Stimulated activated memory B cell treated with anti-CD40 and anti-IgM and Interleukin-4, amounts not matched to agents 10 μg/mL and 1 μg/mL and 100 μg/mL, for 72 hours (primary cell): ENCODE results near the gene SMAP2.
A peak's percentile ranks its signal among the peaks of the same experiment; 100 is the strongest.
"Not testable (repeated sequence)": the region's sequence is repeated elsewhere in the genome, so short reads cannot be mapped to it uniquely, and the experiment has no call there.

ENCODE experiments used
- ATAC-seq: fragments of 150-1000 bp; cut with Tn5 transposase; 2 replicates; pipeline ENCODE4 v1.10.0; 2021
- H3K27ac Mint-ChIP-seq: one replicate; pipeline ENCODE4 v1.8.0; 2022; ENCODE audit warnings: mild to moderate bottlenecking, mixed read lengths
- H3K27me3 Mint-ChIP-seq: one replicate; pipeline ENCODE4 v1.8.0; 2022; ENCODE audit warnings: mixed read lengths
- H3K36me3 Mint-ChIP-seq: one replicate; pipeline ENCODE4 v1.8.0; 2022; ENCODE audit warnings: mixed read lengths
- H3K4me1 Mint-ChIP-seq: one replicate; pipeline ENCODE4 v1.8.0; 2022; ENCODE audit warnings: mixed read lengths
- H3K4me3 Mint-ChIP-seq: one replicate; pipeline ENCODE4 v1.8.0; 2022; ENCODE audit warnings: mild to moderate bottlenecking, moderate library complexity, mixed read lengths
- H3K9me3 Mint-ChIP-seq: one replicate; pipeline ENCODE4 v1.8.0; 2022; ENCODE audit warnings: mixed read lengths

SMAP2 gene

DNA sequence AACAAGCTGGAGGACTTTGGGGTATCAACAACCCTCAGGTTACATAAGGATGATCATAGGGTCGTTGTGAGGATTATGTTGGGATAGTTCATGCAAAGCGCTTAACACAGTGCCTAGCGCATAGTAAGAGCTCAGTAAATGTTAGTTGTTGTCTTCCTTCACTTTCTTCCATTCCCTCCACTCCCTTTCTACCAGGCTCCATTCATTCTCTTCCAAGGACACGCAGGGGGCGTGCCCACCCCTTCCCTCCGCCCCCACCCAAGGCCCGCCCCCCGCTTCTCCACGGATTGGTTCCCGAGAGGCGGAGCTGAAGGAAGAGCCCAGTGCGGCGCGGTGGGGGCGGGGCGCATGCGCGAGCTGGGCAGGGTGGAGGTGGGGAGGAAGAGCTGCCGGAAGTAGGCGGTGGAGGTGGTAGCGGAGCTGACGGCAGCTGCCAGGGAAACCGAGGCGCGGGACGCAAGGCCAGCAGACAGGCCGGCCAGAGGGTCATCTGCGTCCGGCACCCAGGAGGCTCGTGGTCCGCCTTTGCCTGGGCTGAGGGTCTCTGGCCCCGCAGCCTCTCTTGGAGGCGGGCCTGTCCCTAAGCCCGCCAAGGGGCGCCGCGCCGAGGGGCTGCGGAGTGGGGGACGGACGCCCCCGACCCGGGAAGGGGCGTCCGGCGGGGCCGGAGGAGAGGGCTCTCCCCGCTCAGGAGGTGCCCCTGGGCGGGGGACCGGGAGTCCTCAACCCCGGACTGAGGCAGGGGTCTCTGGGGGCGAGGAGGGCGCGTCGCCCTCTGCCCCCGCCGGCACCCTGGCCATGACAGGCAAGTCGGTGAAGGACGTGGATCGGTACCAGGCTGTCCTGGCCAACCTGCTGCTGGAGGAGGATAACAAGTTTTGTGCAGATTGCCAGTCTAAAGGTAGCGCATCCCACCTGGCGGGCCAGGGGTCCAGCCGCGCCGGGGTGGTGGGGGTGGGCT, at the start of gene SMAP2:
SMAP2 (plus strand) TSS at position 405 of the 961 bp plus-strand sequence; CDS start at position 799, 394 bp downstream.
- Mint-ChIP-seq H3K27ac (peak within 1 kb of the TSS; percentile 98), H3K4me3 (peak within 1 kb of the TSS; percentile 85), H3K36me3 (peaks cover 32% of the 10 kb centered on the region), H3K27me3 (no peaks in the 10 kb centered on the region), H3K9me3 (no peaks in the 10 kb centered on the region), H3K4me1 (peaks cover 44% of the 10 kb centered on the region)
- peak; percentile 93 for ATAC-seq

DNA sequence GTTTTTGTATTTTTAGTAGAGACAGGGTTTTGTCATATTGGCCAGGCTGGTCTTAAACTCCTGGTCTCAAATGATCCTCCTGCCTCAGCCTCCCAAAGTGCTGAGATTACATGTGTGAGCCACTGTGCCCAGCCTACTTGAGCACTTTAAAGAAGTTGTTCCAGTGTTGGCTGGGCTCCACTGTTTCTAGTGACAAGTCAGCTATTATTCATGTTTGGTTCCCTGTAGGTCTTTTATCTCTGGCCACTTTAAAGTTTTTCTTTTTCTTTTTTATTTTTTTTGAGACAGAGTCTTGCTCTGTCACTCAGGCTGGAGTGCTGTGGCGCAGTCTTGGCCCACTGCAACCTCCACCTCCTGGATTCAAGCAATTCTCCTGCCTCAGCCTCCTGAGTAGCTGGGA, 42.1 kb upstream of the SMAP2 start:
- H3K9me3 Mint-ChIP-seq, ATAC-seq, H3K27ac Mint-ChIP-seq, H3K4me3 Mint-ChIP-seq, H3K36me3 Mint-ChIP-seq, H3K4me1 Mint-ChIP-seq, H3K27me3 Mint-ChIP-seq: not testable (repeated sequence)

- no peaks in the 10 kb centered on the region for H3K4me1 Mint-ChIP-seq
- no peaks in the 10 kb centered on the region for H3K9me3 Mint-ChIP-seq
- H3K4me3 Mint-ChIP-seq, result no peak overlapping the region
- no peaks in the 10 kb centered on the region for H3K36me3 Mint-ChIP-seq
- H3K27ac Mint-ChIP-seq, result no peak overlapping the region
- no peak for ATAC-seq
- H3K27me3 Mint-ChIP-seq, result no peaks in the 10 kb centered on the region
Observed at GRCh38 chr1:40332695-40333094, 40.8 kb upstream of the SMAP2 start.

- no peak for ATAC-seq
Observed at GRCh38 chr1:40337443-40337842, 36.1 kb upstream of the SMAP2 start.

GRCh38 chr1:40338745-40339419, 34.6 kb upstream of the SMAP2 start:
- H3K36me3 Mint-ChIP-seq, result no peaks in the 10 kb centered on the region
- peak; percentile 84 for ATAC-seq
- H3K4me3 Mint-ChIP-seq, result peak overlapping the region; percentile 51
- H3K9me3 Mint-ChIP-seq, result no peaks in the 10 kb centered on the region
- H3K27ac Mint-ChIP-seq, result peak overlapping the region; percentile 59
- H3K27me3 Mint-ChIP-seq, result no peaks in the 10 kb centered on the region
- peaks cover 47% of the 10 kb centered on the region for H3K4me1 Mint-ChIP-seq

More at GRCh38 chr1:40337443-40337842, 36.1 kb upstream of the SMAP2 start:
- Mint-ChIP-seq H3K4me3 (no peak overlapping the region), H3K4me1 (peaks cover 36% of the 10 kb centered on the region), H3K36me3 (no peaks in the 10 kb centered on the region), H3K27me3 (no peaks in the 10 kb centered on the region), H3K9me3 (no peaks in the 10 kb centered on the region), H3K27ac (no peak overlapping the region)

GRCh38 chr1:40339420-40340323, 33.9 kb upstream of the SMAP2 start:
- H3K27ac Mint-ChIP-seq, result peak overlapping the region; percentile 27

GRCh38 chr1:40341491-40342380, 31.8 kb upstream of the SMAP2 start:
- H3K9me3 Mint-ChIP-seq, result no peaks in the 10 kb centered on the region
- H3K27ac Mint-ChIP-seq, result peak overlapping the region; percentile 90
- no peaks in the 10 kb centered on the region for H3K36me3 Mint-ChIP-seq
- no peaks in the 10 kb centered on the region for H3K27me3 Mint-ChIP-seq
- H3K4me3 Mint-ChIP-seq, result peak overlapping the region; percentile 59
- ATAC-seq, result peak; percentile 24
- H3K4me1 Mint-ChIP-seq, result peaks cover 64% of the 10 kb centered on the region

More at GRCh38 chr1:40339420-40340323, 33.9 kb upstream of the SMAP2 start:
- no peak for ATAC-seq
- no peaks in the 10 kb centered on the region for H3K36me3 Mint-ChIP-seq
- no peaks in the 10 kb centered on the region for H3K27me3 Mint-ChIP-seq
- no peaks in the 10 kb centered on the region for H3K9me3 Mint-ChIP-seq
- H3K4me3 Mint-ChIP-seq, result no peak overlapping the region
- peaks cover 55% of the 10 kb centered on the region for H3K4me1 Mint-ChIP-seq

GRCh38 chr1:40342381-40342717, 31.2 kb upstream of the SMAP2 start:
- H3K36me3 Mint-ChIP-seq, ATAC-seq, H3K27me3 Mint-ChIP-seq, H3K9me3 Mint-ChIP-seq: not testable (repeated sequence)
- Mint-ChIP-seq H3K4me3 (peak overlapping the region; percentile 59), H3K27ac (peak overlapping the region; percentile 90), H3K4me1 (peaks cover 64% of the 10 kb centered on the region)

GRCh38 chr1:40344597-40344996, 28.9 kb upstream of the SMAP2 start:
- Mint-ChIP-seq H3K27ac (peak overlapping the region; percentile 90), H3K9me3 (no peaks in the 10 kb centered on the region), H3K36me3 (no peaks in the 10 kb centered on the region), H3K4me1 (peaks cover 63% of the 10 kb centered on the region), H3K27me3 (no peaks in the 10 kb centered on the region), H3K4me3 (peak overlapping the region; percentile 73)
- peak; percentile 84 for ATAC-seq

GRCh38 chr1:40350391-40350790, 23.1 kb upstream of the SMAP2 start:
- Mint-ChIP-seq H3K27ac (peak overlapping the region; percentile 72), H3K9me3 (no peaks in the 10 kb centered on the region), H3K4me3 (no peak overlapping the region), H3K4me1 (peaks cover 49% of the 10 kb centered on the region), H3K27me3 (no peaks in the 10 kb centered on the region), H3K36me3 (no peaks in the 10 kb centered on the region)
- ATAC-seq, result no peak

- no peaks in the 10 kb centered on the region for H3K9me3 Mint-ChIP-seq
- no peak for ATAC-seq
- H3K27ac Mint-ChIP-seq, result peak overlapping the region; percentile 72
- H3K4me1 Mint-ChIP-seq, result peaks cover 51% of the 10 kb centered on the region
- H3K36me3 Mint-ChIP-seq, result no peaks in the 10 kb centered on the region
- no peaks in the 10 kb centered on the region for H3K27me3 Mint-ChIP-seq
- no peak overlapping the region for H3K4me3 Mint-ChIP-seq
Observed at GRCh38 chr1:40351124-40351523, 22.4 kb upstream of the SMAP2 start.

GRCh38 chr1:40352126-40352525, 21.4 kb upstream of the SMAP2 start:
- Mint-ChIP-seq H3K27me3 (no peaks in the 10 kb centered on the region), H3K9me3 (no peaks in the 10 kb centered on the region), H3K36me3 (no peaks in the 10 kb centered on the region), H3K4me3 (no peak overlapping the region), H3K4me1 (peaks cover 61% of the 10 kb centered on the region), H3K27ac (peak overlapping the region; percentile 72)
- ATAC-seq, result peak; percentile 91

DNA sequence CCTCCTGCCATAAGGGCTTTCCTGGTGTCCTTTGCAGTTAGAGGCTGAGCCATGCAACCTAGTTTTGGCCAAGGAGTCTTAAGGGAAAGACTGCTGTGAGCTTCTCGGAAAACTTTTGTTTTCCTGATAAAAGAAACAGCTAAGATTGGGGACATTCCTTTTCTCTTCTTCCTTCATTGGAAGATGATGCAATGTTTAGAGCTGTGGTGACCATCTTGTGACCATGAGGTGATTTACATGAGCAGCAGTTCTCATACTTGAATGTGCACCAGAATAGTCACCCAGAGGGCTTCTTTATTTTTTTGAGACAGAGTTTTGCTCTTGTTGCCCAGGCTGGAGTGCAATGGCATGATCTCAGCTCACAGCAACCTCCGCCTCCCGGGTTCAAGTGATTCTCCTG, 20.4 kb upstream of the SMAP2 start:
- no peak for ATAC-seq
- Mint-ChIP-seq H3K27me3 (no peaks in the 10 kb centered on the region), H3K4me1 (peaks cover 62% of the 10 kb centered on the region), H3K36me3 (no peaks in the 10 kb centered on the region), H3K9me3 (no peaks in the 10 kb centered on the region), H3K4me3 (no peak overlapping the region), H3K27ac (peak overlapping the region; percentile 72)

- peaks cover 12% of the 10 kb centered on the region for H3K36me3 Mint-ChIP-seq
- peaks cover 3% of the 10 kb centered on the region for H3K9me3 Mint-ChIP-seq
- no peak overlapping the region for H3K27ac Mint-ChIP-seq
- H3K4me1 Mint-ChIP-seq, result peaks cover 48% of the 10 kb centered on the region
- H3K4me3 Mint-ChIP-seq, result no peak overlapping the region
- no peaks in the 10 kb centered on the region for H3K27me3 Mint-ChIP-seq
- no peak for ATAC-seq
Observed at GRCh38 chr1:40357625-40358024, 15.9 kb upstream of the SMAP2 start.
